Bronchial epithelial cell (primary cell): Measurements from ENCODE around the gene CEACAM6. TPM values are rescaled to one million over a fixed set of nuclear protein-coding genes. Genes with fewer than 3 reads are reported as not detected.
A peak's percentile ranks its signal among the peaks of the same experiment; 100 is the strongest.

Experiments used
- DNase-seq: peaks from one replicate; pipeline ENCODE4 v3.0.0-alpha.2; 2010; ENCODE audit warnings: low read depth
- FAIRE-seq: peaks from 2 replicates; lab custom pipeline; 2011; peaks lifted over from hg19 to GRCh38; lab: Jason Lieb, UNC
- H3K27me3 ChIP-seq: 2 replicates; pipeline ENCODE4 v1.5.1; 2011; ENCODE audit warnings: low read length; ENCODE audit not compliant: control insufficient read depth, insufficient read depth
- H3K36me3 ChIP-seq: 2 replicates; pipeline ENCODE4 v1.5.1; 2011; ENCODE audit warnings: low read length; ENCODE audit not compliant: control insufficient read depth, insufficient read depth
- H3K4me3 ChIP-seq: 2 replicates; pipeline ENCODE4 v1.5.1; 2011; ENCODE audit warnings: mild to moderate bottlenecking, low read depth, low read length, control low read depth
- total RNA-seq: library from RNA; depleted of rRNA; stranded (reverse); fragments of >200 nt; gene quantifications from 2 replicates; pipeline ENCODE4 v1.2.1, GENCODE V29; 2014
- TF ChIP-seq, protein P1 (sequence below): IDR thresholded peaks from 2 replicates; pipeline ENCODE4 v1.5.1; 2011; ENCODE audit warnings: mild to moderate bottlenecking, moderate library complexity, low read length, control low read depth, inconsistent platforms; ENCODE audit not compliant: insufficient read depth, severe bottlenecking

CEACAM6 gene
- total RNA-seq, 1 donor from 2014 or later = 13.7 TPM

DNA sequence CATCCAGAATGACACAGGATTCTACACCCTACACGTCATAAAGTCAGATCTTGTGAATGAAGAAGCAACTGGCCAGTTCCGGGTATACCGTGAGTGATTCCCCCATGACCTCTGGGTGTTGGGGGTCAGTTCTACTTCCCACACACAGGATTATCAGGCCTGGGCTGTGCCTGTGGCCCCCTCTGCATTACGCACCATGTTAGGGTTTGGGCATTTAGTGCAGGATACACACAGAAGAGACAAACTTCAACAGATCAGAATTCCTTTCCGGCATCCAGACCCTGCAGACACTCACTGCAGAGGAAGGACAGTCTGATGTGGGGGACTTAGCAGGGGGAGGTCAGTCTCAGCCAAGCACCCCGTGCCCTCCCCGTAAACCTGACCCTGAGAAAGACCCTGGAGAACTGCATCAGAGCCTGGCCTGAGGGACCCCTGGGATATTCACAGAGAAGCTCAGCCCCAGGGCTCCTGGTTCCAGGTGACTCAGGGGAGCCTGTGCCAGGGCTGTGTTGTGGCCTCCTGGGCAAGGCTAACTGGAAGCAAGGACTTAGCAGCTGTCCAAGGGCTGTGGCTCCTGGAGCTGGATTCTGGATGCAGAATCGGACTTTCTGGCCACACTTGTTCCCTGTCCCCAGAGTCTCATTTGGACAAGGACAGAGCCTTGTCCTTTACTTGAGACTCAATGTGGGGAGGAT is 45.2 kb upstream of the CEACAM6 start:
- Histone ChIP-seq H3K27me3 (no peaks in the 10 kb centered on the region), H3K36me3 (no peaks in the 10 kb centered on the region), H3K4me3 (no peak overlapping the region)
- DNase-seq (no peak), FAIRE-seq (no peak)
- TF ChIP-seq, protein P1, sequence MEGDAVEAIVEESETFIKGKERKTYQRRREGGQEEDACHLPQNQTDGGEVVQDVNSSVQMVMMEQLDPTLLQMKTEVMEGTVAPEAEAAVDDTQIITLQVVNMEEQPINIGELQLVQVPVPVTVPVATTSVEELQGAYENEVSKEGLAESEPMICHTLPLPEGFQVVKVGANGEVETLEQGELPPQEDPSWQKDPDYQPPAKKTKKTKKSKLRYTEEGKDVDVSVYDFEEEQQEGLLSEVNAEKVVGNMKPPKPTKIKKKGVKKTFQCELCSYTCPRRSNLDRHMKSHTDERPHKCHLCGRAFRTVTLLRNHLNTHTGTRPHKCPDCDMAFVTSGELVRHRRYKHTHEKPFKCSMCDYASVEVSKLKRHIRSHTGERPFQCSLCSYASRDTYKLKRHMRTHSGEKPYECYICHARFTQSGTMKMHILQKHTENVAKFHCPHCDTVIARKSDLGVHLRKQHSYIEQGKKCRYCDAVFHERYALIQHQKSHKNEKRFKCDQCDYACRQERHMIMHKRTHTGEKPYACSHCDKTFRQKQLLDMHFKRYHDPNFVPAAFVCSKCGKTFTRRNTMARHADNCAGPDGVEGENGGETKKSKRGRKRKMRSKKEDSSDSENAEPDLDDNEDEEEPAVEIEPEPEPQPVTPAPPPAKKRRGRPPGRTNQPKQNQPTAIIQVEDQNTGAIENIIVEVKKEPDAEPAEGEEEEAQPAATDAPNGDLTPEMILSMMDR = no peak

DNA sequence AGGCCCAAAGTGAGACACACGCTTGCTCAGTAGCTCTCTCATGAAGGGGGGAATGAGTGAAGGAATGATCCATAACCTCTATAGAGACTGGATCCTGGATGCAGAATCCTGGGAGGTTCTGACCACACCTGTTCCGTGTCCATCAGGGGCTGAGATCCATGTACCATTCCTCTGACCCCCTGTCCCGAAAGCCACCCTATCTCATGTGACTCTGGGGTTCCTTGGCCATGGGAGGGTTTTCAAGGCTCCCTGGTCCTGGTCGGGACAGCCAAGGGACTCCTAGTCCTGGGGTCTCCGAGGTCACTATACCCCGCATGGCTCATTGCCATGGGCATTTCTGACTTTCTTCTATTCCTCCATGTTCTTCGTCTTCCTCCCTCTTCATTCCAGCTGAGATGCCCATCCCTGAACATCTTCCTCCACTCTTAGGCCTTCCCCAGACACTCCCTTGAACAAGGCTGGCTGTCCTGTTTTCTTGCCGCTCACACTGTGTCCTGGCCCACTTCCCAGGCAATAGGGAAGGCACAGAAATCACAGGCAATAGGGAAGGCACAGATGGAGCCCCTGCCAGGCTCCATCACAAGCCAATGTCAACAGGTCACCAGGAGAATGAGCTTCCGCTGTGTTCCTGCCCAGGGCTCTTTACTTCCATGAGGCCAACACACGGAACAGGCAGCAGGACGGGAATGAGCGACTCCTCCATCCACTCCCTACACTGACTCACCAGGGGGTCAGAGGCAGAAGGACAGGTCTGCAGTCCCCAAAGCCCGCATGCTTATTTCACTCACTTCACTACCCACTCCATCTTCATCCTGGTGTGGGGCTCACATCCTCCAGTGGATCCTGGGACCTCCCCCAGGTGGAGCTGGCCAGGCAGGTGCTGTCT is 43.7 kb upstream of the CEACAM6 start:
- no peak overlapping the region for H3K4me3 ChIP-seq
- DNase-seq (no peak), FAIRE-seq (peak; percentile 40)
- H3K36me3 ChIP-seq = no peaks in the 10 kb centered on the region
- H3K27me3 ChIP-seq = peaks cover 2% of the 10 kb centered on the region
- TF ChIP-seq, protein P1 = no peak

DNA sequence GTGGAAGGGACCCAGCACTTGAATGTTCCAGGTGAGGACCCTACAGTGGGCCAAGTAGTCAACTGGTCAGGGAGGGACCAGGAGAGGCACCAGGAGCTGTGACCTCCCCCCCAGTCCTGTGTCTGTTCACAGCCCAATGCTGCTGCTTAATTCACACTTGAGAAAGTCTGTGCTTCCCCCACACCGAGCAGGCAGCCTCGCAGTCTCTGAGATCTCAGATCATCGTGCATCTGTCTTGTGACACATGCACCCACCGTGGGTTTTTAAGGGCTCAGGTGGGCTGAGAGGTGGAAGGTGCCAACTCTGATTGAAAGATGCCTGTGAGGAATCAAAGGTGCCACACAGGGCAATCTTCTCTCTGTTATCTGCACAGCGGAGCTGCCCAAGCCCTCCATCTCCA is 40.7 kb upstream of the CEACAM6 start:
- Histone ChIP-seq H3K27me3 (peaks cover 4% of the 10 kb centered on the region), H3K4me3 (no peak overlapping the region), H3K36me3 (no peaks in the 10 kb centered on the region)
- TF ChIP-seq, protein P1 = no peak
- DNase-seq (no peak), FAIRE-seq (peak; percentile 47)

DNA sequence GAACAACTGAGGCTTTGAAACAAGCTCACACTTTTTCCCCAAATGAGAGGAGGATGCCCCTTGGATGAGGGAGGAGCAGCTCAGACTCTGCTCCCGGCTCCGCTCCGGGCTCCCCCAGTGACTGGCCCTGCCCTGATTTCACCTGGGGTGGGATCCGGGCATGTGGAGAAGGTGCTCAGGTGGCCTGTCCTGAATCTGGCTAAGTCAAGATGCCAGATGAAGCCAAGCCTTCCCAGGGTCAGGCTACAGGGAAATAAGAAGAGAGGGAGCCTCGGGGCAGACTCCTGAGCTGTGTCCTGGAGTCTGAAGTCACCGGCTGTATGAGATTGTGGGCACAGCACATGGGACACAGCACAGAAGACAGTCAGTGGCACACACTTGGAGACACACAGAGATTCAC is 36.6 kb upstream of the CEACAM6 start:
- TF ChIP-seq, protein P1 = no peak
- Histone ChIP-seq H3K4me3 (no peak overlapping the region), H3K27me3 (peaks cover 4% of the 10 kb centered on the region), H3K36me3 (no peaks in the 10 kb centered on the region)
- no peak for DNase-seq
- FAIRE-seq = no peak

DNA sequence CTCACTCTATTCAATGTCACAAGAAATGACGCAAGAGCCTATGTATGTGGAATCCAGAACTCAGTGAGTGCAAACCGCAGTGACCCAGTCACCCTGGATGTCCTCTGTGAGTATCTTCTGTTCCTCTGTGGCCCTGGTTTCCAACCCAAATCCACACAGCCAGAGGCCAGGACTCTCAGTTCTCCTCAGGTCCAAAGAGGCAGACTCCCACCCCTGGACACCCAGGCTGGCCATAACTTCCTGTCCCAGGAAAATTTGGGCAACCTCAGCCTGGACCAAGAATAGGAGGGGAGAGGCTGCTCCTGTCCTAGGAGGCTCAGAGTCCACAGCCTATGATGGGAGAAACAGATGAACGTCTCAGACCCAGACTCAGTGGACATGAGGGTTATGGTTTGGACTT is 35.2 kb upstream of the CEACAM6 start:
- Histone ChIP-seq H3K4me3 (no peak overlapping the region), H3K36me3 (no peaks in the 10 kb centered on the region), H3K27me3 (peaks cover 4% of the 10 kb centered on the region)
- TF ChIP-seq, protein P1 = no peak
- FAIRE-seq = no peak
- DNase-seq = no peak
